SU-DHL-6 (cell line): ENCODE measurements around the gene MAPK11.

ENCODE experiments used
- H2AFZ ChIP-seq: fragments of 200-600 bp; sonication (generic); 2 replicates; pipeline ENCODE4 v1.6.1; 2014; ENCODE audit warnings: low read depth, mild to moderate bottlenecking, moderate library complexity, mixed read lengths, antibody characterized with exemption, low read length; ENCODE audit not compliant: severe bottlenecking
- H3F3A ChIP-seq: fragments of 200-600 bp; shearing (Covaris generic); 2 replicates; pipeline ENCODE4 v1.6.0; 2016; ENCODE audit warnings: antibody characterized with exemption, mild to moderate bottlenecking; ENCODE audit not compliant: insufficient read depth
- H3K27ac ChIP-seq: fragments of 200-600 bp; sonication (generic); 2 replicates; pipeline ENCODE4 v1.5.1; 2016; ENCODE audit warnings: low read depth, mild to moderate bottlenecking, low read length, moderate library complexity, mixed read lengths
- H3K27me3 ChIP-seq: fragments of 200-600 bp; sonication (generic), shearing (Covaris generic); 2 replicates; pipeline ENCODE4 v1.6.0; 2014; ENCODE audit warnings: mild to moderate bottlenecking, low read length
- H3K36me3 ChIP-seq: fragments of 200-600 bp; sonication (generic); 2 replicates; pipeline ENCODE4 v1.6.1; 2014; ENCODE audit warnings: mild to moderate bottlenecking, low read length, mixed read lengths
- H3K4me2 ChIP-seq: fragments of 300-600, 200-600 bp; shearing (Covaris generic), sonication (generic); 2 replicates; pipeline ENCODE4 v1.6.0; 2014; ENCODE audit warnings: low read length, low read depth, mild to moderate bottlenecking; ENCODE audit not compliant: poor library complexity, severe bottlenecking
- H3K4me3 ChIP-seq: fragments of 200-600 bp; sonication (generic); 2 replicates; pipeline ENCODE4 v1.5.1; 2014; ENCODE audit warnings: antibody characterized with exemption, low read length, mild to moderate bottlenecking, mixed read lengths; ENCODE audit not compliant: insufficient read depth, poor library complexity, severe bottlenecking
- H3K79me2 ChIP-seq: fragments of 200-600 bp; sonication (generic); 2 replicates; pipeline ENCODE4 v1.6.1; 2014; ENCODE audit warnings: mild to moderate bottlenecking, low read length, moderate library complexity; ENCODE audit not compliant: insufficient read depth
- H3K9ac ChIP-seq: fragments of 200-600 bp; sonication (generic); 2 replicates; pipeline ENCODE4 v1.7.0; 2014; ENCODE audit warnings: mild to moderate bottlenecking, low read length
- H3K9me2 ChIP-seq: fragments of 200-600 bp; sonication (generic); replicated peaks from 2 replicates; pipeline ENCODE4 v1.6.1; 2014; ENCODE audit warnings: low read length; ENCODE audit not compliant: insufficient read depth
- H3K9me3 ChIP-seq: fragments of 200-600 bp; sonication (generic); 2 replicates; pipeline ENCODE4 v1.6.1; 2014; ENCODE audit warnings: low read length, mixed read lengths; ENCODE audit not compliant: insufficient read depth
- H4K20me1 ChIP-seq: fragments of 200-600 bp; sonication (generic); 2 replicates; pipeline ENCODE4 v1.6.1; 2014; ENCODE audit warnings: low read depth, mild to moderate bottlenecking, antibody characterized with exemption, low read length, moderate library complexity, mixed read lengths
- CTCF ChIP-seq: fragments of 200-600 bp; sonication (generic); IDR thresholded peaks from one replicate; pipeline ENCODE4 v1.5.1; 2017; ENCODE audit warnings: antibody characterized with exemption, mild to moderate bottlenecking, low read length, moderate library complexity; ENCODE audit not compliant: insufficient read depth, poor library complexity, severe bottlenecking
- EZH2phosphoT487 ChIP-seq: fragments of 200-600 bp; sonication (generic), shearing (Covaris generic); conservative IDR thresholded peaks from 2 replicates; pipeline ENCODE4 v1.6.1; 2018; ENCODE audit warnings: mild to moderate bottlenecking, antibody characterized with exemption, low read length, moderate library complexity, mixed read lengths

The MAPK11 gene

GRCh38 chr22:50283821-50284220 is 13.6 kb upstream of the MAPK11 start:
- H3K4me3 ChIP-seq = no peak overlapping the region
- H3K27me3 ChIP-seq = no peaks in the 10 kb centered on the region
- no peaks in the 10 kb centered on the region for H4K20me1 ChIP-seq
- no peak overlapping the region for H3K9ac ChIP-seq
- TF ChIP-seq EZH2phosphoT487 (no peak), CTCF (no peak)
- H3K27ac ChIP-seq = no peak overlapping the region
- H3K9me3 ChIP-seq = no peaks in the 10 kb centered on the region
- no peak overlapping the region for H2AFZ ChIP-seq
- no peaks in the 10 kb centered on the region for H3K9me2 ChIP-seq
- no peaks in the 10 kb centered on the region for H3K79me2 ChIP-seq
- no peaks in the 10 kb centered on the region for H3F3A ChIP-seq
- no peak overlapping the region for H3K4me2 ChIP-seq
- no peaks in the 10 kb centered on the region for H3K36me3 ChIP-seq

DNA sequence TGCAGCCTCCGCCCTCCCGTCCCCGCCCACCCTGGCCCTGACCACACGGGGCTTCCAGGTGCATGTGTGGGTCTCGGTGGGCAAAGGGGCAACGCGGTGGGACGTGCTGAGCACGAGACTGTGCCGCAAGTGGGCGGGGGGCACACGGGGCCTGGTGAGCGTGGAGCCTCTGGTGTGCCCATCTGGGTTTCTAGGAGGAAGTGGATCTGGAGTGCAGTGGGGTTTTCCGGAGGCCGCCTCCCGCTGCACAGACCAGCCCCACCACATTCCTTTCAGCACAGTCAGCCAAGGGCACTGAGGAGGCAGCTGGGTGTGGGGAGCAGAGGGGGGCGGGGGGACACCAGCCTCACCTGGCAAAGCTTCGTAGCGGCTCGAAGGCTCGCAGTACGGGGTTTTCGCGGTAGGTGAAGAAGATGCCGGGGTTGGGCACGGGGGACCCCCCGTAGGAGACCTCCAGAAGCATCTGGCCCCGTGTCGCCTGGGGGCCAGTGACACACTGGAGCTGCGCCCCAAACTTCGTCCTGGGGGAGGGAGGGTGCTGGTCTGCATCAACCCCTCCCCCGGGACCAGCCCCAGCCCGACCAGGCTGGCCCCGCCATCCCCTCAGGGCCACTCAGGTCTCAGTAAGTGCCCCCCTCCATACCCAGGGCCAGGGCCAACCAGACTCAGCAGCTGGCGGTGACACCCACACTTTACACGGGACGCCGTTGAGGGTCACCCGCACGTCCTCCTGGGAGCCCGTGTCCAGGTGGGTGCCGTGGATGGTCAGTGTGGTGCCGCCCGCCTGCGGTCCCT is 12.4 kb upstream of the MAPK11 start:
- Histone ChIP-seq H3K4me3 (no peak overlapping the region), H4K20me1 (no peaks in the 10 kb centered on the region), H3K79me2 (no peaks in the 10 kb centered on the region), H3K4me2 (no peak overlapping the region), H3K9me2 (no peaks in the 10 kb centered on the region), H3F3A (no peaks in the 10 kb centered on the region), H2AFZ (no peak overlapping the region), H3K9me3 (no peaks in the 10 kb centered on the region), H3K27me3 (no peaks in the 10 kb centered on the region), H3K9ac (no peak overlapping the region), H3K27ac (no peak overlapping the region), H3K36me3 (no peaks in the 10 kb centered on the region)
- TF ChIP-seq CTCF (no peak), EZH2phosphoT487 (no peak)

DNA sequence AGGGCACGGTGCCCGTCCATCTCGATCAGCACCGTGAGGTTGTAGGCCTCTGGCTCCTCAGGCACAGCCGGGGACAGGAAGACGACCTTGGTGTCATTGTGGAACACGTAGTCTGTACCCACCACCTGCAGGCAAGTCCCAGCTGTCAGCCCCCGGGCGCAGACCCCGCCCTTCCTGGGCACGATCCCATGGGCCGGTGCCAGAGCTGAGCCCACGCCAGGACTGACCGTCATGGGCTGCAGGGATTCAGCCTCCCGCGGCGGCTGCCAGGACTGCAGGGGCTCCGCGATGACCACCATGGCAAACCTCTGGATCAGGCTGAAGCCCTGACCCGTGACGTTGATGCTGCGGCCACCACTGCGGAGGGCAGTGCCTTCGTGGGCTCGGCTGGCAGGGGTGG is 11.8 kb upstream of the MAPK11 start:
- Histone ChIP-seq H4K20me1 (no peaks in the 10 kb centered on the region), H3K9me2 (no peaks in the 10 kb centered on the region), H3K27ac (no peak overlapping the region), H3K4me3 (no peak overlapping the region), H3K79me2 (no peaks in the 10 kb centered on the region), H2AFZ (no peak overlapping the region), H3F3A (peaks cover 4% of the 10 kb centered on the region; the same call in 1 of the 2 replicates), H3K36me3 (no peaks in the 10 kb centered on the region), H3K4me2 (no peak overlapping the region), H3K9ac (no peak overlapping the region), H3K9me3 (no peaks in the 10 kb centered on the region), H3K27me3 (no peaks in the 10 kb centered on the region)
- no peak for TF ChIP-seq EZH2phosphoT487
- no peak for TF ChIP-seq CTCF
